Keratinocyte (primary cell): Measurements from ENCODE around the gene KCNN3. TPM values are rescaled to one million over a fixed set of nuclear protein-coding genes. Genes with fewer than 3 reads are reported as not detected.

Source experiments
- DNase-seq: peaks from one replicate; pipeline ENCODE4 v3.0.0-alpha.2; 2011; ENCODE audit warnings: low read depth, missing footprints, low spot score
- FAIRE-seq: peaks from 2 replicates; lab custom pipeline; 2011; peaks lifted over from hg19 to GRCh38; lab: Jason Lieb, UNC
- H2AFZ ChIP-seq: 2 replicates; pipeline ENCODE4 v1.6.0; 2012; ENCODE audit warnings: low read length, control low read depth, inconsistent platforms; ENCODE audit not compliant: control insufficient read depth
- H3K27ac ChIP-seq: 2 replicates; pipeline ENCODE4 v1.5.1; 2011; ENCODE audit warnings: low read length; ENCODE audit not compliant: control insufficient read depth, insufficient read depth
- H3K27me3 ChIP-seq: 3 replicates; pipeline ENCODE4 v1.6.0; 2011; ENCODE audit warnings: low read length; ENCODE audit not compliant: control insufficient read depth, insufficient read depth; ENCODE audit errors: extremely low read depth
- H3K36me3 ChIP-seq, 2 experiments: 2 replicates in 1 of 2; 3 replicates in 1 of 2; pipeline ENCODE4 v1.5.1; 2011; ENCODE audit warnings: low read length in 2 of 2, mild to moderate bottlenecking in 1 of 2; ENCODE audit not compliant: control insufficient read depth in 2 of 2, insufficient read depth in 2 of 2; ENCODE audit errors: extremely low read depth in 1 of 2
- H3K4me1 ChIP-seq: 3 replicates; pipeline ENCODE4 v1.5.1; 2011; ENCODE audit warnings: low read length; ENCODE audit not compliant: control insufficient read depth, insufficient read depth; ENCODE audit errors: extremely low read depth
- H3K4me2 ChIP-seq: 3 replicates; pipeline ENCODE4 v1.6.0; 2011; ENCODE audit warnings: low read depth, low read length; ENCODE audit not compliant: control insufficient read depth, insufficient read depth; ENCODE audit errors: extremely low read depth
- H3K4me3 ChIP-seq, 3 experiments: fragments of 200-600 bp in 1 of 3; sonication (generic) in 1 of 3; 2 replicates in 2 of 3; 3 replicates in 1 of 3; pipeline ENCODE4 v1.5.1; 2011 to 2016; ENCODE audit warnings: low read length in 3 of 3, mild to moderate bottlenecking in 3 of 3, control low read depth in 2 of 3, inconsistent platforms in 1 of 3, low read depth in 1 of 3, mixed read lengths in 1 of 3, mixed run types in 1 of 3, moderate library complexity in 1 of 3; ENCODE audit not compliant: control insufficient read depth in 2 of 3, insufficient read depth in 2 of 3; ENCODE audit errors: extremely low read depth in 1 of 3
- H3K79me2 ChIP-seq: 2 replicates; pipeline ENCODE4 v1.6.0; 2012; ENCODE audit warnings: low read length; ENCODE audit not compliant: control insufficient read depth, insufficient read depth
- H3K9ac ChIP-seq: 3 replicates; pipeline ENCODE4 v1.6.0; 2011; ENCODE audit warnings: low read length; ENCODE audit not compliant: control insufficient read depth, insufficient read depth; ENCODE audit errors: extremely low read depth
- H3K9me1 ChIP-seq: 3 replicates; pipeline ENCODE4 v1.6.0; 2011; ENCODE audit warnings: low read length; ENCODE audit not compliant: control insufficient read depth, insufficient read depth; ENCODE audit errors: extremely low read depth
- H3K9me3 ChIP-seq: 2 replicates; pipeline ENCODE4 v1.5.1; 2012; ENCODE audit warnings: low read depth, low read length; ENCODE audit not compliant: control insufficient read depth
- H4K20me1 ChIP-seq: 3 replicates; pipeline ENCODE4 v1.6.0; 2011; ENCODE audit warnings: low read length; ENCODE audit not compliant: control insufficient read depth, insufficient read depth; ENCODE audit errors: extremely low read depth
- CTCF ChIP-seq, 3 experiments: IDR thresholded peaks in 1 of 3; conservative IDR thresholded peaks in 1 of 3; optimal IDR thresholded peaks in 1 of 3; 2 replicates in 2 of 3; 3 replicates in 1 of 3; pipeline versions ENCODE3 to v1.5.1; 2011; ENCODE audit warnings: low read length in 3 of 3, mild to moderate bottlenecking in 3 of 3, moderate library complexity in 2 of 3, control low read depth in 1 of 3, inconsistent platforms in 1 of 3; ENCODE audit not compliant: insufficient read depth in 2 of 3; ENCODE audit errors: extremely low read depth in 1 of 3
- EZH2 ChIP-seq: IDR thresholded peaks from one replicate; pipeline ENCODE4 v1.6.1; 2012; ENCODE audit warnings: inconsistent platforms, mild to moderate bottlenecking, low read length, moderate library complexity
- dilution Hi-C: fragments of 300-500 bp; cut with MboI; formaldehyde crosslinking; loops from one replicate; pipeline ENCODE4 v1.7.0; 2020; ENCODE audit warnings: low sequenced_read_pairs; ENCODE audit not compliant: extremely low pct_ligation_motif_present
- polyA plus RNA-seq, 5 experiments: library from polyadenylated mRNA; depleted of rRNA in 3 of 5; stranded (reverse) in 3 of 5; stranded (forward) in 1 of 5; unstranded in 1 of 5; fragments of >200 nt; gene quantifications; 1 replicate in 1 of 5; 2 replicates in 3 of 5; 3 replicates in 1 of 5; pipeline versions ENCODE4 v1.2.1 to v1.2.3, GENCODE V29; 2011 to 2012; ENCODE audit warnings: missing spikeins in 2 of 5, low read depth in 1 of 5, low replicate concordance in 1 of 5

KCNN3 gene
- polyA plus RNA-seq, 1 donor (not counting 4 experiments of a cell fraction or from before 2014, with no cell fraction given): 0.05 TPM

GRCh38 chr1:154783976-154784375 lies 86.1 kb downstream of the KCNN3 start:
- no peak for FAIRE-seq
- no peak for DNase-seq
- no peaks in the 10 kb centered on the region for H3K36me3 ChIP-seq
- no peak overlapping the region for H3K9ac ChIP-seq
- no peaks in the 10 kb centered on the region for H3K9me1 ChIP-seq
- dilution Hi-C loops: no loop called here
- no peak overlapping the region for H2AFZ ChIP-seq
- H4K20me1 ChIP-seq: no peaks in the 10 kb centered on the region
- H3K9me3 ChIP-seq: no peaks in the 10 kb centered on the region
- peaks cover 6% of the 10 kb centered on the region for H3K27me3 ChIP-seq
- no peak overlapping the region for H3K4me2 ChIP-seq
- no peaks in the 10 kb centered on the region for H3K79me2 ChIP-seq
- H3K4me1 ChIP-seq: no peaks in the 10 kb centered on the region
- TF ChIP-seq CTCF (optimal IDR thresholded peaks at IDR 0.05 in 1 of 3, IDR thresholded peaks at IDR 0.05 in 1 of 3, conservative IDR thresholded peaks at IDR 0.05 in 1 of 3; ENCODE audit: extremely low read depth in 1 of 3, insufficient read depth in 2 of 3, low read length in 3 of 3) (no peak), EZH2 (no peak)
- H3K4me3 ChIP-seq: no peak overlapping the region
- H3K27ac ChIP-seq: no peak overlapping the region

- no peaks in the 10 kb centered on the region for H3K79me2 ChIP-seq
- no peaks in the 10 kb centered on the region for H3K9me3 ChIP-seq
- no peak overlapping the region for H3K4me3 ChIP-seq
- FAIRE-seq (no peak), DNase-seq (no peak)
- H3K27ac ChIP-seq: no peak overlapping the region
- H3K4me1 ChIP-seq: no peaks in the 10 kb centered on the region
- dilution Hi-C loops: no loop called here
- no peaks in the 10 kb centered on the region for H3K36me3 ChIP-seq
- no peak overlapping the region for H3K4me2 ChIP-seq
- no peaks in the 10 kb centered on the region for H3K9me1 ChIP-seq
- TF ChIP-seq CTCF (optimal IDR thresholded peaks at IDR 0.05 in 1 of 3, IDR thresholded peaks at IDR 0.05 in 1 of 3, conservative IDR thresholded peaks at IDR 0.05 in 1 of 3; ENCODE audit: extremely low read depth in 1 of 3, insufficient read depth in 2 of 3, low read length in 3 of 3) (no peak), EZH2 (no peak)
- peaks cover 6% of the 10 kb centered on the region for H3K27me3 ChIP-seq
- no peak overlapping the region for H3K9ac ChIP-seq
- no peak overlapping the region for H2AFZ ChIP-seq
- no peaks in the 10 kb centered on the region for H4K20me1 ChIP-seq
These were observed 89.5 kb downstream of the KCNN3 start for GRCh38 chr1:154780541-154780940.
